LHCN-M2 (cell line): Measurements from ENCODE around the gene GAREM1. TPM values are rescaled to one million over a fixed set of nuclear protein-coding genes. Genes with fewer than 3 reads are reported as not detected.
"Not testable (repeated sequence)": the region's sequence is repeated elsewhere in the genome, so short reads cannot be mapped to it uniquely, and the experiment has no call there.

Experiments
- DNase-seq: peaks from one replicate; pipeline ENCODE4 v3.0.0-alpha.2; 2012; ENCODE audit warnings: low read depth
- polyA plus RNA-seq: library from polyadenylated mRNA; unstranded; fragments of >200 nt; gene quantifications from one replicate; pipeline ENCODE4 v1.2.1, GENCODE V29; 2012; ENCODE audit warnings: missing spikeins
- total RNA-seq: library from RNA; depleted of rRNA; stranded (reverse); fragments of >200 nt; gene quantifications from 2 replicates; pipeline ENCODE4 v1.2.3, GENCODE V29; 2014; rRNA removed

The GAREM1 gene
- total RNA-seq: 3.1 and 3.8 TPM in 2 replicates
- polyA plus RNA-seq: 1.5 TPM

GRCh38 chr18:32470714-32471633, at the start of gene GAREM1:
Gene GAREM1 (minus strand): TSS chr18:32470882. CDS start chr18:32470428, 454 bp downstream.
- DNase-seq: peak; percentile 96

GRCh38 chr18:32511147-32511546, 40.5 kb upstream of the GAREM1 start:
- no peak for DNase-seq

- no peak for DNase-seq
Measured at GRCh38 chr18:32509111-32509510, 38.4 kb upstream of the GAREM1 start.

GRCh38 chr18:32507093-32507492, 36.4 kb upstream of the GAREM1 start:
- DNase-seq: no peak

- DNase-seq: no peak
Measured at GRCh38 chr18:32502014-32502413, 31.3 kb upstream of the GAREM1 start.

GRCh38 chr18:32501242-32501641, 30.6 kb upstream of the GAREM1 start:
- DNase-seq: not testable (repeated sequence)

GRCh38 chr18:32483002-32483401, 12.3 kb upstream of the GAREM1 start:
- DNase-seq: no peak

GRCh38 chr18:32482117-32482516, 11.4 kb upstream of the GAREM1 start:
- no peak for DNase-seq

- DNase-seq: peak; percentile 1
Measured at GRCh38 chr18:32480581-32480980, 9.9 kb upstream of the GAREM1 start.

- no peak for DNase-seq
Measured at GRCh38 chr18:32478807-32479206, 8.1 kb upstream of the GAREM1 start.

- DNase-seq: no peak
Measured at GRCh38 chr18:32478317-32478716, 7.6 kb upstream of the GAREM1 start.

- no peak for DNase-seq
Measured at GRCh38 chr18:32476106-32476505, 5.4 kb upstream of the GAREM1 start.

- DNase-seq: not testable (repeated sequence)
Measured at GRCh38 chr18:32475069-32475468, 4.4 kb upstream of the GAREM1 start.

GRCh38 chr18:32473325-32473724, 2.6 kb upstream of the GAREM1 start:
- no peak for DNase-seq

- DNase-seq: no peak
Measured at GRCh38 chr18:32472841-32473240, 2.2 kb upstream of the GAREM1 start.

- no peak for DNase-seq
Measured at GRCh38 chr18:32470460-32470713, 295 bp downstream of the GAREM1 start.

- DNase-seq: peak; percentile 44
Measured at GRCh38 chr18:32469691-32470459, 807 bp downstream of the GAREM1 start.

GRCh38 chr18:32469190-32469651, 1.5 kb downstream of the GAREM1 start:
- DNase-seq: peak; percentile 58

GRCh38 chr18:32468147-32468845, 2.4 kb downstream of the GAREM1 start:
- no peak for DNase-seq

GRCh38 chr18:32461709-32462272, 8.9 kb downstream of the GAREM1 start:
- no peak for DNase-seq

- no peak for DNase-seq
Measured at GRCh38 chr18:32460171-32460731, 10.4 kb downstream of the GAREM1 start.
